Gastroesophageal sphincter (tissue), 4 donors: ENCODE measurements around the gene ZNF592. TPM values are rescaled to one million over a fixed set of nuclear protein-coding genes. Genes with fewer than 3 reads are reported as not detected.

Experiments used
- ATAC-seq: fragments of 150-250 bp; one replicate; pipeline ENCODE4 v1.9.1; 2016; ENCODE audit warnings: mild to moderate bottlenecking, moderate library complexity
- H3K27ac ChIP-seq, 4 donors: fragments of 200-600 bp; sonication (generic) in 3 of 4; 1 replicate in 3 of 4; 2 replicates in 1 of 4; pipeline ENCODE4 v1.5.1; 2016 to 2019
- H3K27me3 ChIP-seq: fragments of 200-600 bp; sonication (generic); one replicate; pipeline ENCODE4 v1.5.1; 2019
- H3K36me3 ChIP-seq, 2 donors: fragments of 200-600 bp; sonication (generic); one replicate each; pipeline ENCODE4 v1.5.1; 2019; ENCODE audit warnings: control low read depth in 1 of 2
- H3K4me1 ChIP-seq, 3 donors: fragments of 200-600 bp; sonication (generic); 1 replicate in 2 of 3; 2 replicates in 1 of 3; pipeline ENCODE4 v1.5.1; 2016 to 2019; ENCODE audit warnings: control low read depth in 2 of 3
- H3K4me3 ChIP-seq, 2 donors: fragments of 200-600 bp; sonication (generic); one replicate each; pipeline ENCODE4 v1.5.1; 2019; ENCODE audit warnings: mild to moderate bottlenecking in 1 of 2, moderate library complexity in 1 of 2
- H3K9me3 ChIP-seq, 3 donors: fragments of 200-600 bp; sonication (generic); one replicate each; pipeline ENCODE4 v1.5.1; 2017 to 2019; ENCODE audit warnings: control low read depth in 2 of 3
- CTCF ChIP-seq, 4 experiments: fragments of 200-600 bp in 2 of 4; fragments of 450-650 bp in 2 of 4; sonication (generic) in 1 of 4; IDR thresholded peaks; one replicate each; pipeline ENCODE4 v1.5.1; 2017 to 2019; ENCODE audit warnings: antibody characterized with exemption in 4 of 4, mild to moderate bottlenecking in 2 of 4, moderate library complexity in 2 of 4
- EP300 ChIP-seq: sonication (generic); formaldehyde crosslinking; IDR thresholded peaks from one replicate; pipeline ENCODE4 v1.6.1; 2017; ENCODE audit warnings: antibody characterized with exemption, mild to moderate bottlenecking
- POLR2A ChIP-seq, 2 donors: fragments of 450-650 bp; IDR thresholded peaks; one replicate each; pipeline ENCODE4 v1.6.1; 2017; ENCODE audit warnings: antibody characterized with exemption in 2 of 2, mild to moderate bottlenecking in 2 of 2, moderate library complexity in 1 of 2
- POLR2AphosphoS5 ChIP-seq: sonication (generic); formaldehyde crosslinking; IDR thresholded peaks from one replicate; pipeline ENCODE4 v1.6.1; 2017; ENCODE audit warnings: antibody characterized with exemption
- WGBS, 2 donors: methylation state at CpG; one replicate each; pipeline ENCODE4 v1.1.5; 2018; ENCODE audit warnings: low coverage in 1 of 2; 5-methylcytosine and 5-hydroxymethylcytosine counted together
- total RNA-seq, 4 donors: library from RNA; depleted of rRNA; stranded (reverse); fragments of >200 nt; gene quantifications; one replicate each; pipeline ENCODE4 v1.1.0, GENCODE V29; 2016

ZNF592 gene
- total RNA-seq, 4 donors from 2014 or later = 15.7 to 26.0 (median 19.1) TPM

- peak overlapping the region in 2 of 4 donors; percentile 91 to 94 for H3K27ac ChIP-seq
Observed at GRCh38 chr15:84821501-84822021, 73.2 kb downstream of the ZNF592 start.

GRCh38 chr15:84822653-84823281 lies 74.4 kb downstream of the ZNF592 start:
- Histone ChIP-seq H3K4me3 (no peak overlapping the region), H3K9me3 (no peaks in the 10 kb centered on the region), H3K27me3 (no peaks in the 10 kb centered on the region), H3K4me1 (peaks cover 5 to 100% (median 26%) of the 10 kb centered on the region in 3 donors), H3K36me3 (peaks cover 0 to 5% of the 10 kb centered on the region in 2 donors), H3K27ac (peak overlapping the region in 3 of 4 donors; percentile 60 to 94 (median 91))
- TF ChIP-seq CTCF (IDR thresholded peaks at IDR 0.05) = no peak
- TF ChIP-seq POLR2A (IDR thresholded peaks at IDR 0.05) = no peak
- TF ChIP-seq POLR2AphosphoS5 = no peak
- no peak for TF ChIP-seq EP300
- ATAC-seq = no peak
- 53 to 92% methylated on average over 2 to 4 of the region's 4 CpGs for WGBS, 2 donors

More at GRCh38 chr15:84821501-84822021, 73.2 kb downstream of the ZNF592 start:
- TF ChIP-seq EP300 (no peak), CTCF (IDR thresholded peaks at IDR 0.05) (peak in 1 of 4 experiments; percentile 26)
- H3K36me3 ChIP-seq = no peaks in the 10 kb centered on the region
- H3K4me1 ChIP-seq = peaks cover 5 to 100% (median 31%) of the 10 kb centered on the region in 3 donors
- WGBS, 2 donors = 62 to 67% methylated on average over 2 to 7 of the region's 8 CpGs
- H3K9me3 ChIP-seq = no peaks in the 10 kb centered on the region
- no peaks in the 10 kb centered on the region for H3K27me3 ChIP-seq
- ATAC-seq = no peak
- no peak overlapping the region for H3K4me3 ChIP-seq

- no peak overlapping the region for H3K4me3 ChIP-seq
- no peaks in the 10 kb centered on the region for H3K27me3 ChIP-seq
- WGBS, 2 donors = 68 to 100% methylated on average over 1 to 3 of the region's 3 CpGs
- H3K9me3 ChIP-seq = no peaks in the 10 kb centered on the region
- peaks cover 9 to 100% (median 26%) of the 10 kb centered on the region in 3 donors for H3K4me1 ChIP-seq
- TF ChIP-seq CTCF (IDR thresholded peaks at IDR 0.05) = no peak
- no peak for TF ChIP-seq POLR2A (IDR thresholded peaks at IDR 0.05)
- no peak for ATAC-seq
- H3K27ac ChIP-seq = peak overlapping the region; percentile 26 to 94 (median 76)
- peaks cover 0 to 8% of the 10 kb centered on the region in 2 donors for H3K36me3 ChIP-seq
Observed at GRCh38 chr15:84823282-84823878, 75.0 kb downstream of the ZNF592 start.

GRCh38 chr15:84824260-84825007 lies 76.0 kb downstream of the ZNF592 start:
- Histone ChIP-seq H3K4me1 (peaks cover 10 to 100% (median 20%) of the 10 kb centered on the region in 3 donors), H3K9me3 (no peaks in the 10 kb centered on the region), H3K36me3 (peaks cover 0 to 8% of the 10 kb centered on the region in 2 donors), H3K27me3 (no peaks in the 10 kb centered on the region), H3K4me3 (no peak overlapping the region), H3K27ac (peak overlapping the region; percentile 60 to 94 (median 80))
- TF ChIP-seq CTCF (IDR thresholded peaks at IDR 0.05) (no peak), POLR2A (IDR thresholded peaks at IDR 0.05) (no peak), POLR2AphosphoS5 (peak; percentile 85), EP300 (no peak)
- peak; percentile 80 for ATAC-seq
- 67 to 72% methylated on average over 3 to 6 of the region's 6 CpGs for WGBS, 2 donors
